IMR-90 (cell line): ENCODE measurements around the gene AHNAK2. TPM values are rescaled to one million over a fixed set of nuclear protein-coding genes. Genes with fewer than 3 reads are reported as not detected.

Experiments used
- ATAC-seq: fragments of 200-7000 bp; cut with Tn5 transposase; 2 replicates; pipeline ENCODE4 v1.9.1; 2020; ENCODE audit warnings: low read depth, mild to moderate bottlenecking, moderate library complexity
- BruUV-seq: library from RNA; stranded (reverse); fragments of 400-500 nt; replicated peaks from 2 replicates; lab custom pipeline; 2021; lab: Mats Ljungman, UMichigan
- CTCF ChIA-PET: fragments of 300-600 bp; formaldehyde crosslinking; extraction: SDS; loops from one replicate; lab custom pipeline; 2021; ENCODE audit warnings: antibody characterized with exemption; lab: Yijun Ruan, JAX
- POLR2A ChIA-PET: fragments of 300-600 bp; sonication (Branson Sonifier 250); formaldehyde crosslinking; loops from one replicate; lab custom pipeline; 2022; ENCODE audit warnings: antibody characterized with exemption; ENCODE audit not compliant: unreplicated experiment; lab: Charles Lee
- DNase-seq: peaks from one replicate; pipeline ENCODE4 v3.0.0; 2013
- H2AFZ ChIP-seq: replicated peaks from 2 replicates; pipeline ENCODE3; 2013; ENCODE audit warnings: low read length, mild to moderate bottlenecking; ENCODE audit not compliant: poor library complexity
- H2AK5ac ChIP-seq: 2 replicates; pipeline ENCODE4 v1.6.1; 2013; ENCODE audit warnings: low read depth, low read length, inconsistent platforms
- H2AK9ac ChIP-seq: replicated peaks from 2 replicates; pipeline ENCODE3; 2013; ENCODE audit warnings: mild to moderate bottlenecking, low read depth, low read length, moderate library complexity; ENCODE audit not compliant: poor library complexity
- H2BK120ac ChIP-seq: 2 replicates; pipeline ENCODE4 v1.6.1; 2013; ENCODE audit warnings: low read depth, low read length, inconsistent platforms
- H2BK15ac ChIP-seq: 3 replicates; pipeline ENCODE4 v1.6.1; 2013; ENCODE audit warnings: low read depth, low read length, inconsistent platforms
- H2BK20ac ChIP-seq: 2 replicates; pipeline ENCODE4 v1.6.1; 2013; ENCODE audit warnings: low read depth, mild to moderate bottlenecking, inconsistent platforms, low read length, moderate library complexity
- H2BK5ac ChIP-seq: 2 replicates; pipeline ENCODE4 v1.6.1; 2013; ENCODE audit warnings: mild to moderate bottlenecking, low read depth, low read length, inconsistent platforms; ENCODE audit not compliant: poor library complexity, severe bottlenecking
- H3K14ac ChIP-seq: replicated peaks from 2 replicates; pipeline ENCODE4 v1.6.1; 2013; ENCODE audit warnings: low read depth, low read length, inconsistent platforms
- H3K18ac ChIP-seq: 2 replicates; pipeline ENCODE4 v1.6.1; 2013; ENCODE audit warnings: low read depth, low read length, control low read depth
- H3K23ac ChIP-seq: 2 replicates; pipeline ENCODE4 v1.6.1; 2013; ENCODE audit warnings: low read depth, low read length, inconsistent platforms
- H3K27ac ChIP-seq: 2 replicates; pipeline ENCODE4 v1.5.1; 2013; ENCODE audit warnings: mild to moderate bottlenecking, control low read depth, low read length; ENCODE audit not compliant: insufficient read depth
- H3K27me3 ChIP-seq: 2 replicates; pipeline ENCODE4 v1.6.1; 2013; ENCODE audit warnings: low read length; ENCODE audit not compliant: control insufficient read depth, insufficient read depth
- H3K36me3 ChIP-seq: 2 replicates; pipeline ENCODE4 v1.6.1; 2013; ENCODE audit warnings: low read length, mixed read lengths; ENCODE audit not compliant: control insufficient read depth, insufficient read depth
- H3K4ac ChIP-seq: 2 replicates; pipeline ENCODE4 v1.6.1; 2013; ENCODE audit warnings: low read depth, low read length, inconsistent platforms
- H3K4me1 ChIP-seq: 2 replicates; pipeline ENCODE4 v1.6.1; 2013; ENCODE audit warnings: low read length, mixed read lengths; ENCODE audit not compliant: control insufficient read depth, insufficient read depth
- H3K4me2 ChIP-seq: 2 replicates; pipeline ENCODE4 v1.6.1; 2013; ENCODE audit warnings: low read depth, mild to moderate bottlenecking, control low read depth, low read length, moderate library complexity
- H3K4me3 ChIP-seq: 2 replicates; pipeline ENCODE4 v1.5.1; 2013; ENCODE audit warnings: low read depth, mild to moderate bottlenecking, control low read depth, low read length, moderate library complexity; ENCODE audit not compliant: insufficient read depth
- H3K56ac ChIP-seq: 2 replicates; pipeline ENCODE4 v1.6.1; 2013; ENCODE audit warnings: low read length, inconsistent platforms; ENCODE audit not compliant: insufficient read depth; ENCODE audit errors: extremely low read depth
- H3K79me1 ChIP-seq, 2 experiments: 2 replicates each; pipeline ENCODE4 v1.6.1; 2013; ENCODE audit warnings: low read length in 2 of 2, inconsistent platforms in 1 of 2, low read depth in 1 of 2
- H3K9ac ChIP-seq: 2 replicates; pipeline ENCODE4 v1.6.1; 2013; ENCODE audit warnings: low read depth, low read length, control low read depth
- H3K9me1 ChIP-seq: 2 replicates; pipeline ENCODE4 v1.6.1; 2013; ENCODE audit warnings: low read length, inconsistent platforms; ENCODE audit not compliant: insufficient read depth
- H3K9me3 ChIP-seq: 2 replicates; pipeline ENCODE4 v1.6.1; 2013; ENCODE audit warnings: low read length; ENCODE audit not compliant: control insufficient read depth, insufficient read depth
- H4K20me1 ChIP-seq: 2 replicates; pipeline ENCODE4 v1.6.1; 2013; ENCODE audit warnings: low read length, inconsistent platforms; ENCODE audit not compliant: insufficient read depth
- H4K5ac ChIP-seq: 2 replicates; pipeline ENCODE4 v1.6.1; 2013; ENCODE audit warnings: mild to moderate bottlenecking, low read depth, low read length, control low read depth
- H4K8ac ChIP-seq, 2 experiments: 2 replicates each; pipeline ENCODE4 v1.6.1; 2013; ENCODE audit warnings: low read depth in 2 of 2, low read length in 2 of 2, control low read depth in 1 of 2, inconsistent platforms in 1 of 2
- H4K91ac ChIP-seq: 2 replicates; pipeline ENCODE4 v1.6.1; 2013; ENCODE audit warnings: low read depth, low read length, inconsistent platforms; ENCODE audit not compliant: insufficient read depth
- CHD1 ChIP-seq: IDR thresholded peaks from 2 replicates; pipeline ENCODE4 v1.6.1; 2012; ENCODE audit warnings: low read depth, low read length, improper control_type of control experiment
- CTCF ChIP-seq: conservative IDR thresholded peaks from 2 replicates; pipeline ENCODE4 v1.5.1; 2012; ENCODE audit warnings: mild to moderate bottlenecking, low read depth, low read length, improper control_type of control experiment
- ELK1 ChIP-seq: fragments of 150-350 bp; IDR thresholded peaks from 2 replicates; pipeline ENCODE4 v1.6.1; 2016; ENCODE audit warnings: low read depth, mild to moderate bottlenecking, low read length, moderate library complexity, borderline replicate concordance
- MXI1 ChIP-seq: IDR thresholded peaks from 2 replicates; pipeline ENCODE4 v1.6.1; 2012; ENCODE audit warnings: low read depth, mild to moderate bottlenecking, low read length, moderate library complexity, borderline replicate concordance
- NFE2L2 ChIP-seq: fragments of 150-350 bp; IDR thresholded peaks from 2 replicates; pipeline ENCODE4 v1.6.1; 2016; ENCODE audit warnings: low read depth, mild to moderate bottlenecking, low read length
- RAD21 ChIP-seq: IDR thresholded peaks from 2 replicates; pipeline ENCODE4 v1.6.1; 2012; ENCODE audit warnings: low read length, improper control_type of control experiment
- RFX5 ChIP-seq: IDR thresholded peaks from 2 replicates; pipeline ENCODE4 v1.8.0; 2012; ENCODE audit warnings: low read depth, mild to moderate bottlenecking, low read length, moderate library complexity
- WGBS, 2 experiments: methylation state at CpG; one replicate each; pipeline versions ENCODE4 v1.1.5 to v1.1.7; 2013; ENCODE audit warnings: missing lambda C conversion rate in 2 of 2; ENCODE audit not compliant: insufficient read length in 1 of 2; ENCODE audit errors: extremely low coverage in 2 of 2; 5-methylcytosine and 5-hydroxymethylcytosine counted together
- dilution Hi-C: fragments of 300-500 bp; cut with HindIII; formaldehyde crosslinking; loops from one replicate; pipeline ENCODE4 v1.14.3; 2018; ENCODE audit warnings: low sequenced_read_pairs; ENCODE audit not compliant: unreplicated experiment
- in situ Hi-C: fragments of 300-500 bp; cut with MboI; formaldehyde crosslinking; loops from 3 replicates; pipeline ENCODE4 v1.14.3; 2019; ENCODE audit warnings: low sequenced_read_pairs, inconsistent platforms, mixed read lengths
- intact Hi-C: fragments of 100-400 bp; cut with micrococcal nuclease; formaldehyde crosslinking; loops from 2 replicates; pipeline ENCODE4 v1.10.0; 2022
- polyA plus RNA-seq, 3 experiments: library from polyadenylated mRNA; depleted of rRNA; stranded (reverse); fragments of >200 nt; gene quantifications; 2 replicates each; pipeline ENCODE4 v1.2.3, GENCODE V29; 2012; ENCODE audit warnings: low replicate concordance in 1 of 3
- total RNA-seq: library from RNA; depleted of rRNA; stranded (reverse); fragments of >200 nt; gene quantifications from 2 replicates; pipeline ENCODE4 v1.2.3, GENCODE V29; 2012

Gene AHNAK2
- total and polyA plus RNA-seq, 2 of the 4 experiments (the other 2 are of a cell fraction), result 2.6 to 7.9 TPM

GRCh38 chr14:104937694-104938365 lies 40.3 kb downstream of the AHNAK2 start:
- CTCF ChIA-PET, result interaction anchor here (1.2 kb wide), 1 partner anchor 107 kb away, joined by 3 read pairs; no protein-coding TSS in a partner anchor
- H2AK5ac ChIP-seq, result no peak overlapping the region
- H3K27ac ChIP-seq, result no peak overlapping the region
- no peak for DNase-seq
- no CpG with 5 or more reads among the region's 11 CpGs for WGBS, 2 experiments
- no peaks in the 10 kb centered on the region for H3K4me1 ChIP-seq
- H2AFZ ChIP-seq, result no peak overlapping the region
- H3K56ac ChIP-seq, result no peak overlapping the region
- H3K4ac ChIP-seq, result no peak overlapping the region
- H3K9ac ChIP-seq, result no peak overlapping the region
- no peak overlapping the region for H3K23ac ChIP-seq
- dilution Hi-C loops, result loop anchor here (10.0 kb wide), 1 partner anchor 117 kb away; no protein-coding TSS in a partner anchor
- no peaks in the 10 kb centered on the region for H4K20me1 ChIP-seq
- no peak overlapping the region for H4K91ac ChIP-seq
- no peak for ATAC-seq
- no peak overlapping the region for H3K4me2 ChIP-seq
- POLR2A ChIA-PET, result interaction anchor here (0.5 kb wide), 1 partner anchor 115 kb away, joined by 7 read pairs; no protein-coding TSS in a partner anchor
- H3K36me3 ChIP-seq, result no peaks in the 10 kb centered on the region
- H4K8ac ChIP-seq, result no peak overlapping the region
- H3K79me1 ChIP-seq, result no peaks in the 10 kb centered on the region
- H2BK15ac ChIP-seq, result no peak overlapping the region
- peaks cover 43% of the 10 kb centered on the region for H3K27me3 ChIP-seq
- no TSS peak for BruUV-seq
- TF ChIP-seq CTCF (no peak), CHD1 (no peak), RFX5 (no peak), ELK1 (no peak), MXI1 (no peak), NFE2L2 (no peak), RAD21 (no peak)
- no peak overlapping the region for H2AK9ac ChIP-seq
- H3K14ac ChIP-seq, result no peak overlapping the region
- H3K4me3 ChIP-seq, result no peak overlapping the region
- H2BK20ac ChIP-seq, result no peak overlapping the region
- H4K5ac ChIP-seq, result no peak overlapping the region
- no peak overlapping the region for H2BK120ac ChIP-seq
- no peak overlapping the region for H2BK5ac ChIP-seq
- no peaks in the 10 kb centered on the region for H3K9me3 ChIP-seq
- no peak overlapping the region for H3K18ac ChIP-seq
- in situ Hi-C loops, result loop anchor here (5.0 kb wide), 1 partner anchor 34 kb away; no protein-coding TSS in a partner anchor
- intact Hi-C loops, result no loop called here
- H3K9me1 ChIP-seq, result no peaks in the 10 kb centered on the region
